SHP77 (cell line): ENCODE results near the gene IRS1.
"Not testable (repeated sequence)": the region's sequence is repeated elsewhere in the genome, so short reads cannot be mapped to it uniquely, and the experiment has no call there.

ENCODE experiments used
- DNase-seq, 2 experiments: peaks; one replicate each; lab custom pipeline; 2025; lab: John Stamatoyannopoulos, UW

The IRS1 gene, protein sequence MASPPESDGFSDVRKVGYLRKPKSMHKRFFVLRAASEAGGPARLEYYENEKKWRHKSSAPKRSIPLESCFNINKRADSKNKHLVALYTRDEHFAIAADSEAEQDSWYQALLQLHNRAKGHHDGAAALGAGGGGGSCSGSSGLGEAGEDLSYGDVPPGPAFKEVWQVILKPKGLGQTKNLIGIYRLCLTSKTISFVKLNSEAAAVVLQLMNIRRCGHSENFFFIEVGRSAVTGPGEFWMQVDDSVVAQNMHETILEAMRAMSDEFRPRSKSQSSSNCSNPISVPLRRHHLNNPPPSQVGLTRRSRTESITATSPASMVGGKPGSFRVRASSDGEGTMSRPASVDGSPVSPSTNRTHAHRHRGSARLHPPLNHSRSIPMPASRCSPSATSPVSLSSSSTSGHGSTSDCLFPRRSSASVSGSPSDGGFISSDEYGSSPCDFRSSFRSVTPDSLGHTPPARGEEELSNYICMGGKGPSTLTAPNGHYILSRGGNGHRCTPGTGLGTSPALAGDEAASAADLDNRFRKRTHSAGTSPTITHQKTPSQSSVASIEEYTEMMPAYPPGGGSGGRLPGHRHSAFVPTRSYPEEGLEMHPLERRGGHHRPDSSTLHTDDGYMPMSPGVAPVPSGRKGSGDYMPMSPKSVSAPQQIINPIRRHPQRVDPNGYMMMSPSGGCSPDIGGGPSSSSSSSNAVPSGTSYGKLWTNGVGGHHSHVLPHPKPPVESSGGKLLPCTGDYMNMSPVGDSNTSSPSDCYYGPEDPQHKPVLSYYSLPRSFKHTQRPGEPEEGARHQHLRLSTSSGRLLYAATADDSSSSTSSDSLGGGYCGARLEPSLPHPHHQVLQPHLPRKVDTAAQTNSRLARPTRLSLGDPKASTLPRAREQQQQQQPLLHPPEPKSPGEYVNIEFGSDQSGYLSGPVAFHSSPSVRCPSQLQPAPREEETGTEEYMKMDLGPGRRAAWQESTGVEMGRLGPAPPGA (N-terminal part only)

DNA sequence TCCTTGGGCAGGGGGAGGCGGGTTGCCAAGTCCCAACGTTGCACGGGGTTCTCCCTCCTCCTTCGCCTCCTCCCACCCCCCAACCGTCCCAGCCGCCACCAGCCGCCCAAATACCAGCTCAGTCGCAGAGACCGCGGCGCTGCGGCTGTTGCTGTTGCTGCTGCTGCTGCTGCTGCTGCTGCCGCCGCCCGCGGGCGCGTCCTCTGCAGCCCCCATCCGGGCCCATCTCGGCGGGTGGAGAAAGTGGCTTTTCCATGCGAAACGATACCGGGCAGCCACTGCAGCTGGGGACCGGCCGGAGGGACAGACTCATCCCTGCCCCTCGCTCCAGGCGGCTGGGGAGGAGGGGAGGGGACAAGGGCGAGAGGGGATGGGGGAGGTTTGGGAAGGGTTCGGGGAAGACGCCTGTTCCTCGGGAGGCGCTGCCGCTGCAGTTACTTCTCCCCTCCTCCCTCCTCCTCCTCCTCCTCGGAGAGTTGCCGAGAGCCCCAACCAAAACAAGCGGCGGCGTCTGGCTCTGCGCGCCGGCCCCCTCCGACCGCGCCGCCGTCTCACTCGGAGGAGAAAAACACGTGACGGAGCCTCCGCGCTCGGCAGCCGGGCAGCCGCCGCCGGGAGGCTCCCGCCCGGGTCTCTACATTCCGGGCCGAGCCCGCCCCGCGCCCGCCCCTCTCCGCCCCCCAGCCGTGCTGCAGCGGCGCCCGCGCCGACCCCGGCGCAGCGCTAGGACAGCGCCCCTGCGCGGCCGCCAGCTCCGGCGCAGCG lies at the start of gene IRS1:
Gene IRS1, minus strand, starts transcription at position 610 of the 765 bp plus-strand sequence. CDS start 1,082 bp downstream, outside the sequence.
- peak; percentile 25 to 66 for DNase-seq

DNA sequence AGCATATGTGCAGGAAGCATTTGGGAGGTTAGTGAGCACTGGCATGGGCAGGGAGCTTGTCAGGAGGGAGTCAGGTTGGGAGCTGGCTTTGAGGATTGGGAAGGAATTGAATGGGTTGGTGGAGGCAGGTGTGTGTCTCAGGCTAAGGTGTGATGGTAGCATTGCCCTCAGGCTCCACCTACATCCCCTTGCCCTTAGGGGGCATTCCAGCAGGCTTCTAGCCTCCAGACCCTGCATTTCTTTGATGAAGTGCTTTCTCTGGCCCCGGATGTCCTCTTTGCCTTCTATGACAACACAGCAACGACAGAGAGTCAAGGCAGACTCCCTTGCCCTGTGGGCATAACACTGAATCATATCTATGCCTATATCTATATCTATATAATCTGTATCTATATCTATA lies 49.7 kb upstream of the IRS1 start:
- DNase-seq: no peak

DNA sequence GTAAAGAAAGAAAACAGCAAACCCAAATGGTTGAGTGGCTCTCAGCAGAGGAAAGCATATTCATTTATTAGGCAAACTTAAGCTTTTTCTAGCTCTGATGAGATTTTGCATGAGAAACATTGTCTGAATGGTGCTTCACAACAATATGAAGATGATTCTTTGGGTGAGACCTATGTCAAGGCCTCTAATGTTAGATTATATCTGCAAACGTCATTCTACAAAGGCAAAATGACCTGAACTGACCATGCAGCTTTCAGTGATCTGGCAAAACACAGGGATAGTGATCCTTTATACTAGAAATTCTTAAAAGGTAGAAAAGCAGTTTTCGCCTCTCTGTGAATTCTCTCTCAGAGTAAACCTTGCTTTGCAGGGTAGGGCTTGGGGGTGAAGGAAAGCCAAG lies 47.9 kb upstream of the IRS1 start:
- no peak for DNase-seq

DNA sequence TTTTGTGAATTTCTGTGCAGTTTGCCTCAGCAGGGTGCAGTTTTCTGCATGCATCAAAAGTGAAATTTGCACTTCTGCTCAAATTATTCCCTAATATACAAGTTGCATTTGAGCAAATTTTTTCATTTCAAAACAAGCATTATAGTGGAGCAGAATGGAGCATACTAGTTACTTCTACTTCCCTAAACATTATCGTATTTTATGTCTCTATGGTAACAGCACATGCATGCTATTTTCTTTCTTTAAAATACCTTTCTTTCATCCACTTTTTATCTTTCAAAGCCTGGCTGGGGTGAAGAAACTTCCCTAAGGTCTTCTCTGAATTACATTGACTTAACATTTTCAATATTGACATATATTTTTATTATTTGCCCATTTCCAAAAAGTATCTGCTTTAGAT lies 47.5 kb upstream of the IRS1 start:
- no peak for DNase-seq

DNA sequence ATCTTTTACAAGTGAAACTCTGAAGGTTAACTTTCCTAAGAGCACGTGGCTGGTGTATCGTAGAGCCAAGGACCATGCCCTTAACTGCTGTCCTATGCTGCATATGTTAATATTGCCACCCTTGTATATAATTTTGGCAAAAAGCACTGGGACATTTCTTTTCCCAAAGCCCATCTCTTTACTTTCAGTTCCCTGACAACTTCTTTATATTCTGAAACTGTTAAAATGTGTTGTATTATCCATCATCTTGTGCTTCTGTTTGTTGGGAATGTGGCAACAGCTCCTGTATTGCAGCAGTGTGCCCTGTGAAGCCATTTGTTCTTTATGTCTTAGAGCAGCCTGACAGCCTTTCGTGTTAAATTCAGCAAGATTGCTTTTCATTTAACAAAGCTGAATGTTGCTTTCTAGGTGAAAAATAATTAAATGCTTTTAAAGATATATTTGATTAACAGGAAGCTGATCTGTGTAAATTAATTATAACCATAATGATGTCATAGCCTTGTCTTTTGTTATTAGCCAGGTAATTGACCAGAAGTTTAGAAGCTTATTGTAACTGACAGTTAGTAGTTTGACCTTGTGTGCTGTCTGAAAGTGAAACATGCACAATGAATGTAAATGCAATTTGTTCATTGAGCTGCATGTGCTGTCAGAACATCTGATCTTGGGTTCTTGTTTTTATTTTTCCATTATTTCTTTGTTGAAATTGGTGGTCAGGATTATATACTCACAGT lies 45.9 kb upstream of the IRS1 start:
- no peak for DNase-seq

DNA sequence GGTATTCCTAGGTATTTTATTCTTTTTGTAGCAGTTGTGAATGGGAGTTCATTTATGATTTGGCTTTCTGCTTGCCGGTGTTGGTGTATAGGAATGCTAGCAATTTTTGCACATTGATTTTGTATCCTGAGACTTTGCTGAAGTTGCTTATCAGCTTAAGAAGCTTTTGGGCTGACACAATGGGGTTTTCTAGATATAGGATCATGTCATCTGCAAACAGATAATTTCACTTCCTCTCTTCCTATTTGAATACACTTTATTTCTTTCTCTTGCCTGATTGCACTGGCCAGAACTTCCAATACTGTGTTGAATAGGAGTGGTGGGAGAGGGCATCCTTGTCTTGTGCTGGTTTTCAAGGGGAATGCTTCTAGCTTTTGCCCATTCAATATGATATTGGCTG lies 43.4 kb upstream of the IRS1 start:
- DNase-seq: not testable (repeated sequence)

DNA sequence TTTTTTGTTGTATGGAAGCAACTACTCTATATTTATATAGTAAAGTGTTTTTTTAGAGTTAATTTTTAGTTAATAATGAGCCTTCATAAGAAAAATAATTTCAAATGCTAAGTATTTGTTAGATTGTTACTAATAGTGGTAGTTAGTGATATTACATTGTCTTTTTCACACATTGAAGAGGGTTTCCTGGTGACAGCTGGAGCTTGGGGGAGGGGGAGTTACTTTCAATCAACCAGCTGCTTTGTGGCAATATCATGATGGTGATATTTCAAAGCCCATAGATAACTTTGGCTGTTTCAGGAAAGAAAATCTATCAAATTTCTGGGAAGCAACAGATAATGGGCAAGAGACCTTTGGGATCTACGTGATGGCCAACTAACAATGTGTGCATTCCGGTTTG lies 40.3 kb upstream of the IRS1 start:
- DNase-seq: peak in 1 of 2 experiments; percentile 20

DNA sequence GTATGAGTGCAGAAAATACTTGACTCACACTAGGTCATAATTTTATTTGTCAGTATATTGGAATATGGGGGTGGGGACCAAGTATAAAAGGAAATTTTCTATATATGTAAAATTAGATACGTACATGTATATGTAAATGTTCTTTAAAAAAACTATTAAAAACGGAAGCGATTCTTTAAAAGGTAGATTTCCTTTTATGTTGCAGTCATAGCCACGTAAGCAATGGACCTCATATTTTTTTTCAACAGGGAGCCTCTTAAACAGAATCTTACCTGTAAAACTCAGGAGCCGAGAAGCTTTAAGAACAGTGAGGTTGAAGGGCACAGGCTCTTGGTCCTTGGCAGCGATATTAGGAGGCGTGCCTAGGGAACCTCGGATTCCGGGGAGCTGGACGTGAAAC lies 39.5 kb upstream of the IRS1 start:
- no peak for DNase-seq

DNA sequence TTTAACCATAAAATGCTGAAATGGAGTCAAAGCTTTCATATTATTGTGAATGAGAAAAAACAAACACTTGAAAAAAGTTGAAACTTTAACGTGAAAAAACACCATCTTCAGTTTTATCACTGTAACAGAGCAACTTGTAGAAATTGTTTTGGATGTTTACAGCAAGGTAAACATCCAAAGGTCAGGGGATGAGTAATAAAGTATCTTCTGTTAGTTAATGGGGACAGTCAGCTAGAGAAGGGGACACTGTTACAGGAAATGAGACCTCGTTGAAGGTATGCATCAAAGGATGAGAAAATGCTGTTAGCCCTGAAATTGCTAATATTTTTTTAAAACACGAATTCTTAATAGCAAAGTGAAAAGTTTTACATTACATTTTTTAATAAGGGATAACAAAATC lies 39.1 kb upstream of the IRS1 start:
- no peak for DNase-seq

DNA sequence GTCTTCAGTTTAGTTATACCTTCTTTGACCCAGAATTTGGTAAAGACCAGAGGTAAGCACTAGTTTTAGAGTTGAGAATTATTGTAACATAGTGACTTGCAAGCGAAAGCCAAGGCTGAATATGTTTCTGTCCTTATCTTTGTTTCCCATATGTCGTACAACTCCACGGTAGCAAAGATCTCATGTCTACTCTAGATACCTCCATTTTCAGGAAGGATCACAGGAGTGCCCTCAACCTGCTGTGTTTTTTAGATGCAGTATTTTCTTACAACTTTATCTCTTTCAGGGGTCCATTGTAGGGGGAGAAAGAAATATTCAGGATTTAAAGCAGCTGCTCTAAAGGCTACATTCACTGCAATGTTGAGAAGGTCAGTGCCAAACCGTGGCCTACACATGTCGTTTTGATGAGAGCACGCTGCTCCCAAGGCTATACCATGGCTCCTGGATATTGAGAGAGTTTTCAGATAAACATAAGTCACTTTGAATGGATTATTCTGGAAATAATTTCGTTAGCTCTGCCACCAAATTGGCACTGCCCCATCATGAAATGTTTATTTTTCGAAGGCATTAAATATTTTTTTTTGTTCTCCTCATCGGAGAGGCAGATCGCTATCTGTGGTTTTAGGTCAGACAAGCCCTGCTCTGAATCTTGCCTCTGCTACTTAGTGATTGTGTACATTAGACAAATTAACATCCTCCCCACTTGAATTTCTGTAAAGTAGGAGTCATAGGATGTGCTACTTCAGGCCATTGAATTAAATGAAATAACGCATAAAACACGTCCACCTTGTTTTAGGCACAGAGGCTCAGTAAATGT lies 38.4 kb upstream of the IRS1 start:
- DNase-seq: no peak

DNA sequence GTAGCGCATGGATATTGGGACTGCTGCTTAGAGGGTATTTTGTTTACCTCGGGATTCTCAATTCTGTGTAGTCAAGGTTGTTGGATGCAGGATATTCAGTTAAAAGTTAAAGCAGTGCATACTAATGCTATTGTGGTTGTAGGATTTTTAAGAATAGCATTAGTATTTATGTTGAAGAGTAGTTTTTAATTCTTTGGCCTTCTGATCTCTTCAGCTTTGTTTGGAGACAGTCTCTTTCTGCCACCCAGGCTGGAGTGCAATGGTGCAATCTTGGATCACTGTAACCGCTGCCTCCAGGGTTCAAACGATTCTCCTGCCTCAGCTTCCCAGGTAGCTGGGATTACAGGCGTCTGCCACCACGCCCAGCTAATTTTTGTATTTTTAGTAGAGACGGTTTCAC lies 37.7 kb upstream of the IRS1 start:
- DNase-seq: no peak

DNA sequence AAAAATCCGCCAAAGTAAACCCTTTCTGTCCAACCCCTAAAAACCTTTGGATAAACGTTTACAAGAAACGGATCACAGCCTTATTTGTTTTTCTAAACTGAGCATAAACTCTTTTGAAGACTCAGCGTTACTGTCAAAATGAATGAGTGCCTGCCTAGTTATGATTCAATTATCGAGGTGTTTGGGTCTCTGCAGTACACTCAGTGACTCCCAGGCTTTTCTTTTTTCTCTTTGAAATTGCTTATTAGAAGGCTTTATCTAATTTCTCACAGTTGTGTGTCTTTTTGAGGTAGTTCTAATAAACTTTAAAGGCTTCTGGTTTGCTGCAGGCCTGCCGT lies 36.9 kb upstream of the IRS1 start:
- no peak for DNase-seq

DNA sequence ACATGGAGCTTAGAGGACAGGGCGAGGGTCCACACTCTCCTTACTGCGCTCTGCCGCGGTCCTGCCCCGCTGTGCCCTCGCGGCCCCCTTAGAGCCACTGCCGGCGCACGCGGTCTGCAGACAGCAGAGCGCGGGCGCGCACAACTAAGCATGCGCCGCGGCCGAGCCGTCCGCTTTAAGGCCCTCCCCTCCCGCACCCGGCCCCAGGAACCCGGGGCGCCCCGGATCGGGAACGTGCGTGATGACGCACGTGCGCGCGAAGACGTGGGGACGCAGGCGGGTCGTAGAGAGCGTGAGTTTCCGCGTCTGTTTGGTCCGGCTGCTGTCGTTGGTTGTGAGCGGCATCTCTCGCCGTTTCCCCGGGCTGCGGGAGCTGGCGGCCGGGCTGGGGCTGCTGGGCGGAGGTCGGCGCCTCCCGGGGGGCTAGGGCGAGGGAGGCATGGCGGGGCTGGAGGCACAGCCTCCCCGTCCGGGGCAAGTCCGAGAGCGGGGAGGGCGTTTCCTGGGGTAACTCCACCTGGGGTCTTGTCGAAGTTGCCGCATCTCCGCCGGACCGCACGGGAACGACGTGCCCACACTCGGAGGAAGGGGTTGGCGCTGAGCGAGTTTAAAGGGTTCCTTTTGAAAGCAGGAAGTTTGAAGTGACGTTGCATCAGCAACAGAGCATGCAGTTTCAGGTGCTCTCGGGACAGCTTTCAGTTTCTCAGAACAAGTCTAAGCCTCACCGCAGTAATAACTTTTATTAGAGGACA lies 36.4 kb upstream of the IRS1 start, which contains the start of gene RHBDD1:
Gene RHBDD1, plus strand, starts transcription at position 259 of the 752 bp plus-strand sequence. CDS start 28,640 bp downstream, outside the sequence.
- DNase-seq: peak; percentile 91 to 95

DNA sequence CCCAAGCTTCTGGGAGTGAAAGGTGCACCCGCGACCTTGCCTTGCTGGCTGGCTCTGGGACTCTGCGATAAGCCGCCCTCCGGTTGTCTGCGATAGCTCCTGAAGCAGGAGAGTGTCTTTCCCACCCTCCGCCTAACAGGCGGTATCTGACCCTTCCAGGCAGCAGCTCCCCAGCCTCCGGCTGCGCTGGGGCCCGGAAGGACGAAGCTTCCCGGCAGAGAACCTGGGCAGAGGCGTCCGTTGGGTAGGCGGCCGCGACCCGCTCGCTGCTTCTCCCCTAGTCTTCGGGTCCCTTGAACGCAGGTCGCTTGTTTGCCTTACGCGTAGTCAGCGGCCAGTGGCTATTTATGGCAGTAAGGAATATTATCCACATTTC lies 35.8 kb upstream of the IRS1 start:
- DNase-seq: peak in 1 of 2 experiments; percentile 48

DNA sequence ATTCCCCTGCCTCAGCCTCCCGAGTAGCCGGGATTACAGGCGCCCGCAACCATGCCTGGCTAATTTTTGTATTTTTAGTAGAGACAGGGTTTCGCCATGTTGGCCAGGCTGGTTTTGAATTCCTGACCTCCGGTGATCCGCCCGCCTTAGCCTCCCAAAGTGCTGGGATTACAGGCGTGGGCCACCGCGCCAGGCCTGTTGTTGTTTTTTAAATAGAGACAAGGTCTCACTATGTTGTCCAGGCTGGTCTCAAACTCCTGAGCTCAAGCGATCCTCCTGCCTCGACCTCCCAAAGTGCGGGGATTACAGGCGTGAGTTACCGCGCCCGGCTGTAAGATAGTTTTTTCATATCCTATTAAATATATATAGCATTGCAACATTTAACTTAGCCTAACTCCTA lies 35.3 kb upstream of the IRS1 start:
- DNase-seq: not testable (repeated sequence)

DNA sequence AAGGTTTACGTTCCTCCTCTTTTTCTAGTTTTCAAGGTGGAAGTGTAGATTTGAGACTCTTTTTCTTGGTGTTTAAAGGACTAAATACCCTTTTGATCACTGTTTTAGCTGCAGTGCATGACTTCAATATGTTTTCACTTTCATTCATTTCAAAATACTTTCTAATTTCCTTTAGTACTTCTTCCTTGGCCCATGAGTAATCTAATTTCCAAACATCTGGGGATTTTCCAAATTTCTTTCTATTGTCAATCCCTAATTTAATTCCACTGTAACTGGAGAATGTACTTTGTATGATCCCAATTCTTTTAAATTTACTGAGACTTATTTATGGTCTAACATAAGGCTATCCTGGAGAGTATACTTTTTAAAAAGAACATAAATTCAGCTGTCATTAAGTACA lies 32.4 kb upstream of the IRS1 start:
- DNase-seq: no peak

DNA sequence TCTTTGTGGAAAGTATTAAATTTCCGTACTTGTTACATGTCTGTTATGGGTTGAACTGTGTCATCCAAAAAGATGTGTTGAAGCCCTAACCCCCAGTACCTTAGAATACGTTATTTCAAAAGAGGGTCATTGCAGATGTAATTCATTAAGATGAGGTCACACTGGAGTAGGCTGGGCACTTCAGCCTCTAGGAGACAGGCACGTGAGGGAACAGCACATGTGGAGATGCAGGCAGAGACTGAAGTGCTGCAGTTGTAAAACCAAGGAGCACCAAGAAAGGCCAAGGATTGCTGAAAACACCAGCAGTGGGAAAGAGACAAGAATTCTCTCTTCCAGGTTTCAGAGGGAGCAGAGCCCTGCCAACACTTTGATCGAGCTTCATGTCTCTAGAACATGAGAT lies 31.6 kb upstream of the IRS1 start:
- no peak for DNase-seq

DNA sequence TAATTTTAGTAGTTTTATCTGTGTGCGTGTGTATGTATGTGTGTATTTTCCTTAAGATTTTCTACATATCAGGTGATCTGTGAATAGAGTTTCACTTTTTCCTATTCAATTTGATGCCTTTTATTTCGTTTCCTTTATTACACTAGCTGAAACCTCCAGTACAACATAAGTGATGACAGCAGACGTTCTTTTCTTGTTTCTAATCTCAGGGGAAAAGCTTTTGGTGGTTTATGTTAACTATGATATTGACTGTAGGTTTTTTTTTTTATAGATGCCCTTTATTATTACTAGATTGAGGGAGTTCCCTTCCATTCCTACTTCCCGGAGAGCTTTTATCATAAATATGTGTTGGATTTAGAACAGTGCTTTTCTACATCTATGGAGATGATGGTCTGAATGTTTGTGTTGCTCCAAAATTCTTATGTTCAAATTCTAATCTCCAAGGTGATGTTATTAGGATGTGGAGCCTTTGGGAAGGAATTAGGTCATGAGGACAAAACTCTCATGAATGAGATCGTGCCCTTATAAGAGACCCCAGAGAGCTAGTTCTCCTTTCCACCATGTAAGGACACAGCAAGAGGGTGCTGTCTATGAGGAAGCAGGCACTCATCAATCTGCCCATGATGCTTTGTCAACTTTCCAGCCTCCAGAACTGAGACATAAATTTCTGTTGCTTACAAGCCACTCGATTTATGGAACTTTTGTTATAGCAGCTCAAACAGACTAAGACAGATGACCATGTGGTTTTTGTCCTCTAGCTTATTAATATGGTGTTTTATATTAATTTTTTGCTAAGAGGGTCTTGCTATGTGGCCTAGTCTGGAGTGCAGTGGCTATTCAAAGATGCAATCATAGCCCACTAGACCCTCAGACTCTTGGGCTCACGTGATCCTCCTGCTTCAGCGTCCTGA lies 30.4 kb upstream of the IRS1 start:
- no peak for DNase-seq

DNA sequence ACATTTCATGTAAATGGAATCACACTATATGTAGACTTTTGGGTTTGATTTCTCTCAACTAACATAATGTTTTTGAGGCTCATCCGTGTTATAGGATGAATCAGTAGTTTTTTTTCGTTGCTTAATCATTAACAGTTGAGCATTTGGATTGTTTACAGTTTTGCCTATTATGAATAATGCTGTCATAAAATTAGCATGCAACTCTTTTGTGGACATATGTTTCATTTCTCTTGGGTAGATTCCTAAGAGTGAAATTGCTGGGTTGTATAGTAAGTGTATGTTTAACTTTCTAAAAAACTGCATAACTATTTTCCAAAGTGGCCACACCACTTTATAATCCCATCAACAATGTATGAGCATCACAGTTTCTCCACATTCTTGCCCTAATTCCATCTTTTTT lies 28.6 kb upstream of the IRS1 start:
- no peak for DNase-seq
